Right atrium auricular region (tissue), 2 donors: ENCODE results near the gene NABP1. TPM values are rescaled to one million over a fixed set of nuclear protein-coding genes. Genes with fewer than 3 reads are reported as not detected.

ENCODE experiments used
- DNase-seq: peaks from one replicate; pipeline ENCODE4 v3.0.0-alpha.2; 2019; ENCODE audit warnings: low spot score
- H3K27ac ChIP-seq, 2 donors: fragments of 200-600 bp; sonication (generic); 1 replicate in 1 of 2; 2 replicates in 1 of 2; pipeline ENCODE4 v1.5.1; 2016 to 2019
- H3K27me3 ChIP-seq, 2 donors: fragments of 200-600 bp; sonication (generic); one replicate each; pipeline versions ENCODE4 v1.5.1 to v1.6.0; 2017 to 2019
- H3K36me3 ChIP-seq: fragments of 200-600 bp; sonication (generic); one replicate; pipeline ENCODE4 v1.5.1; 2016
- H3K4me1 ChIP-seq, 2 donors: fragments of 200-600 bp; sonication (generic); one replicate each; pipeline versions ENCODE4 v1.5.1 to v1.6.0; 2017 to 2019
- H3K4me3 ChIP-seq, 2 donors: fragments of 200-600 bp; sonication (generic); 1 replicate in 1 of 2; 2 replicates in 1 of 2; pipeline ENCODE4 v1.5.1; 2017 to 2019; ENCODE audit warnings: mild to moderate bottlenecking in 1 of 2, moderate library complexity in 1 of 2
- H3K9me3 ChIP-seq, 2 donors: fragments of 200-600 bp; sonication (generic); one replicate each; pipeline ENCODE4 v1.5.1; 2019
- CTCF ChIP-seq, 2 donors: fragments of 200-600 bp; sonication (generic); IDR thresholded peaks; one replicate each; pipeline ENCODE4 v1.5.1; 2019; ENCODE audit warnings: antibody characterized with exemption in 2 of 2
- total RNA-seq, 2 donors: library from RNA; depleted of rRNA; stranded (reverse); fragments of >200 nt; gene quantifications; one replicate each; pipeline ENCODE4 v1.1.0, GENCODE V29; 2016

The NABP1 gene
- total RNA-seq, 2 donors from 2014 or later, result 2.2 to 6.0 TPM

GRCh38 chr2:191705701-191706100 lies 27.8 kb downstream of the NABP1 start:
- H3K36me3 ChIP-seq, result no peaks in the 10 kb centered on the region
- no peaks in the 10 kb centered on the region for H3K9me3 ChIP-seq
- H3K4me3 ChIP-seq, result no peak overlapping the region
- no peaks in the 10 kb centered on the region for H3K27me3 ChIP-seq
- no peak overlapping the region for H3K27ac ChIP-seq
- no peaks in the 10 kb centered on the region for H3K4me1 ChIP-seq
- DNase-seq, result no peak
- TF ChIP-seq CTCF (IDR thresholded peaks at IDR 0.05), result no peak

DNA sequence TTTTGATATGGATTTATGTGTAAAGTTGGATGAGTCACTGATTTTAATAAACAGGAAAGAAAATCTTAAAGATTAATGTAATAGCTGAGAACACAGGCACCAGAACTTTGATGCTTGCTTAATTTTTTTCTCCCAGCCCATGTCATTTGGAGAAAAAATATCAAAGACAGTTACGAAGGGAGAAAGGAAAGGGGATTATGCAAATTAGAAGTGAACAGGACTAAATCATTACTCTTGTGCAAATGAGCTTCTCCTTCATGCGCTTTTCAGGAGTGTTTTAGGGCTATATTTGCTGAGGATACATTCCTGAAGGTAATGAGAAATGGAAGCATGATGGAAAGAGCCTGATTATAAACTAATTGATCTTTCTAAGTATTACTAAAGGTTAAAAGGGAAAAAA lies 28.9 kb downstream of the NABP1 start:
- Histone ChIP-seq H3K27me3 (no peaks in the 10 kb centered on the region), H3K4me1 (no peaks in the 10 kb centered on the region), H3K27ac (no peak overlapping the region), H3K9me3 (no peaks in the 10 kb centered on the region), H3K4me3 (no peak overlapping the region), H3K36me3 (no peaks in the 10 kb centered on the region)
- TF ChIP-seq CTCF (IDR thresholded peaks at IDR 0.05), result no peak
- DNase-seq, result no peak

- no peak for TF ChIP-seq CTCF (IDR thresholded peaks at IDR 0.05)
- no peaks in the 10 kb centered on the region for H3K27me3 ChIP-seq
- H3K4me3 ChIP-seq, result no peak overlapping the region
- no peaks in the 10 kb centered on the region for H3K36me3 ChIP-seq
- no peaks in the 10 kb centered on the region for H3K4me1 ChIP-seq
- no peak for DNase-seq
- H3K27ac ChIP-seq, result no peak overlapping the region
- H3K9me3 ChIP-seq, result no peaks in the 10 kb centered on the region
Measured at GRCh38 chr2:191707542-191707941, 29.6 kb downstream of the NABP1 start.

DNA sequence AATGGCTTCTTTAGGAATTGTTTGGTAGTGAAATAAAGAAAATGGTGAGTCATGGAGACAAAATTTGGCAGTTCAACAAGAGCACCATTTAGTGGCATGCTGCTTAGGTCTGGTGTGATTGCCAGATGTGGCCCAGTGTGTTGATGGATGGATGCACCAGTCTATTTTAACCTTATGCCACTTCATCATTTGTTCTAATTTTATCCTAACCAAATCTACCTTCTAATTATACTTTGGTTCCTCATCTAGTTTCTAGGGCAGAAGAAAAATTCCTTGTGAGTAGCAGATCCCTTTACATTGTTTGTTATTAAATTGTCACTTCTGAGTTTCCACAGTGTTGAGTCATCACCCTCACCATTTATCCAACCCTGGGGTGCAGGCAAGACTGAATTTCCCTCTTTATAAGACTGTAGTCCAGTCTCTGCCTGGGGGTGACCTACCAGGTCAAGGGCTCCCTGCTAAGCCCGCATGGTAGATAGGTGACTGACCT lies 32.5 kb downstream of the NABP1 start:
- DNase-seq, result no peak
- H3K9me3 ChIP-seq, result no peaks in the 10 kb centered on the region
- no peaks in the 10 kb centered on the region for H3K27me3 ChIP-seq
- H3K27ac ChIP-seq, result no peak overlapping the region
- TF ChIP-seq CTCF (IDR thresholded peaks at IDR 0.05), result no peak
- H3K4me1 ChIP-seq, result no peaks in the 10 kb centered on the region
- H3K36me3 ChIP-seq, result no peaks in the 10 kb centered on the region
- H3K4me3 ChIP-seq, result no peak overlapping the region

GRCh38 chr2:191711621-191712020 lies 33.7 kb downstream of the NABP1 start:
- no peak overlapping the region for H3K4me3 ChIP-seq
- no peaks in the 10 kb centered on the region for H3K27me3 ChIP-seq
- no peaks in the 10 kb centered on the region for H3K4me1 ChIP-seq
- no peak for DNase-seq
- no peak overlapping the region for H3K27ac ChIP-seq
- TF ChIP-seq CTCF (IDR thresholded peaks at IDR 0.05), result no peak
- no peaks in the 10 kb centered on the region for H3K36me3 ChIP-seq
- no peaks in the 10 kb centered on the region for H3K9me3 ChIP-seq

- Histone ChIP-seq H3K27me3 (no peaks in the 10 kb centered on the region), H3K9me3 (no peaks in the 10 kb centered on the region), H3K27ac (no peak overlapping the region), H3K36me3 (no peaks in the 10 kb centered on the region), H3K4me3 (no peak overlapping the region), H3K4me1 (no peaks in the 10 kb centered on the region)
- no peak for TF ChIP-seq CTCF (IDR thresholded peaks at IDR 0.05)
- no peak for DNase-seq
Measured at GRCh38 chr2:191713837-191714236, 35.9 kb downstream of the NABP1 start.
